OCI-LY3 (cell line): Measurements from ENCODE around the gene TCF23.

ENCODE experiments used
- CTCF ChIP-seq: fragments of 200-600, 300-600 bp; sonication (generic); IDR thresholded peaks from 2 replicates; pipeline ENCODE4 v1.5.1; 2014; ENCODE audit warnings: antibody characterized with exemption, low read length, low read depth
- EZH2phosphoT487 ChIP-seq: fragments of 200-600 bp; shearing (Covaris generic); IDR thresholded peaks from 2 replicates; pipeline ENCODE4 v1.6.1; 2018; ENCODE audit warnings: antibody characterized with exemption, mixed run types, low read depth

GRCh38 chr2:27155069-27155520, 6.3 kb downstream of the TCF23 start:
- TF ChIP-seq CTCF (no peak), EZH2phosphoT487 (no peak)
